ENCODE results near the gene PTGS1. TPM values are rescaled to one million over a fixed set of nuclear protein-coding genes. Genes with fewer than 3 reads are reported as not detected.
A peak's percentile ranks its signal among the peaks of the same experiment; 100 is the strongest.

PTGS1 gene
- total and polyA plus RNA-seq, 9 of the 15 experiments (the other 6 are each of a cell fraction or from before 2014, with no cell fraction given): 3.4 to 12.9 (median 5.3) TPM

- TF ChIP-seq WHSC1 (IDR thresholded peaks at IDR 0.05; ENCODE audit: low read length) (no peak), ZFPM2 (CRISPR knock-in tag; IDR thresholded peaks at IDR 0.05) (no peak), SNRNP70 (optimal IDR thresholded peaks at IDR 0.05; ENCODE audit: low read depth, low read length) (no peak), ADNP (tag; IDR thresholded peaks at IDR 0.05) (no peak)
These were observed 6.6 kb upstream of the PTGS1 start (continued) for GRCh38 chr9:122364117-122364782.

GRCh38 chr9:122364783-122365150 is 6.1 kb upstream of the PTGS1 start:
- intact Hi-C loops (cut with micrococcal nuclease): no loop called here
- H3K27ac ChIP-seq (ENCODE audit: extremely low read depth, low read depth, low read length): no peak overlapping the region
- DNase-seq (ENCODE audit: extremely low read depth in 1 of 4, low spot score in 3 of 4) (no peak), ATAC-seq (no peak), FAIRE-seq (no peak)
- H3K27me3 ChIP-seq (ENCODE audit: control insufficient read depth in 2 of 2, insufficient read depth in 2 of 2, low read length in 2 of 2): peaks cover 2 to 16% of the 10 kb centered on the region in 2 experiments; a peak in 2 of 5 replicates
- H3K9me3 ChIP-seq (replicated peaks; ENCODE audit: control insufficient read depth, insufficient read depth, low read depth, low read length): 0 out of 2 replicates have a peak, but pooled peaks cover 2% of the 10 kb centered on the region
- H4K20me1 ChIP-seq (replicated peaks; ENCODE audit: control insufficient read depth, insufficient read depth, low read length): no peaks in the 10 kb centered on the region
- no peak overlapping the region for H3K9ac ChIP-seq (ENCODE audit: insufficient read depth in 1 of 2, low read depth in 2 of 2, low read length in 2 of 2)
- POLR2A ChIA-PET: interaction anchor here (0.8 kb wide), 1 partner anchor 241 kb away, joined by 3 read pairs; no protein-coding TSS in a partner anchor
- in situ Hi-C loops (cut with MboI): loop anchor here (5.0 kb wide), 1 partner anchor 443 kb away; no protein-coding TSS in a partner anchor
- H3K36me3 ChIP-seq (ENCODE audit: control insufficient read depth, insufficient read depth, low read length): no peaks in the 10 kb centered on the region
- H3K4me3 ChIP-seq: no peak overlapping the region
- BruUV-seq (replicated peaks): no TSS peak
- H3K9me1 ChIP-seq (ENCODE audit: control insufficient read depth, insufficient read depth, low read length): no peaks in the 10 kb centered on the region
- TF ChIP-seq MBD2 (IDR thresholded peaks at IDR 0.05; ENCODE audit: borderline replicate concordance, low read depth) (no peak), USF2 (CRISPR knock-in tag; IDR thresholded peaks at IDR 0.05) (peak; percentile 42; the same call in 1 of the 2 replicates)
- CTCF ChIA-PET (ENCODE audit: low intra/inter-chr PET ratio): no interaction called here
- H3K79me2 ChIP-seq (ENCODE audit: control insufficient read depth, insufficient read depth, low read length): no peaks in the 10 kb centered on the region
- no peak overlapping the region for H3K4me2 ChIP-seq (ENCODE audit: insufficient read depth, low read length)
- peaks cover 0 to 3% of the 10 kb centered on the region in 2 experiments; a peak in 1 of 5 replicates for H3K4me1 ChIP-seq (replicated peaks in 1 of 2; ENCODE audit: control insufficient read depth in 2 of 2, insufficient read depth in 2 of 2, low read length in 2 of 2)
- H2AFZ ChIP-seq (ENCODE audit: low read depth, low read length): no peak overlapping the region
- WGBS (ENCODE audit: insufficient coverage, low coverage, missing lambda C conversion rate): 40% methylated on average over 10 of the region's 10 CpGs
